PC-9 (cell line): ENCODE results near the gene UNC13D. TPM values are rescaled to one million over a fixed set of nuclear protein-coding genes. Genes with fewer than 3 reads are reported as not detected.

Source experiments
- BruUV-seq: library from RNA; stranded (reverse); fragments of 400-500 nt; replicated peaks from 2 replicates; lab custom pipeline; 2021; lab: Mats Ljungman, UMichigan
- CTCF ChIA-PET: fragments of 300-600 bp; sonication (Branson Sonifier 250); formaldehyde crosslinking; loops from one replicate; lab custom pipeline; 2022; ENCODE audit warnings: antibody characterized with exemption; lab: Charles Lee
- POLR2A ChIA-PET: fragments of 300-600 bp; sonication (Branson Sonifier 250); formaldehyde crosslinking; loops from one replicate; lab custom pipeline; 2022; ENCODE audit warnings: antibody characterized with exemption; ENCODE audit not compliant: unreplicated experiment; lab: Charles Lee
- DNase-seq, 2 experiments: peaks; one replicate each; pipeline versions ENCODE4 v3.0.0 to v3.0.0-alpha.2; 2015 to 2022; ENCODE audit warnings: mixed read lengths in 1 of 2
- H2AFZ ChIP-seq: fragments of 200-600 bp; sonication (generic); 2 replicates; pipeline ENCODE4 v1.8.1; 2017; ENCODE audit warnings: antibody characterized with exemption
- H3F3A ChIP-seq: fragments of 200-600 bp; sonication (generic); 2 replicates; pipeline ENCODE4 v1.8.1; 2017; ENCODE audit warnings: antibody characterized with exemption, mild to moderate bottlenecking, low read depth; ENCODE audit not compliant: insufficient read depth
- H3K27ac ChIP-seq: fragments of 200-600 bp; sonication (generic); 2 replicates; pipeline ENCODE4 v1.6.1; 2016; ENCODE audit warnings: mixed run types
- H3K27me3 ChIP-seq: fragments of 200-600 bp; sonication (generic); 2 replicates; pipeline ENCODE4 v1.6.1; 2016; ENCODE audit warnings: low read depth, mixed run types; ENCODE audit not compliant: insufficient read depth
- H3K36me3 ChIP-seq: fragments of 200-600 bp; sonication (generic); 2 replicates; pipeline ENCODE4 v1.6.1; 2016; ENCODE audit warnings: low read depth, mixed run types
- H3K4me1 ChIP-seq: fragments of 200-600 bp; sonication (generic); replicated peaks from 2 replicates; pipeline ENCODE4 v1.6.1; 2016; ENCODE audit warnings: mixed run types; ENCODE audit not compliant: insufficient read depth
- H3K4me2 ChIP-seq: fragments of 200-600 bp; sonication (generic); 2 replicates; pipeline ENCODE4 v1.6.1; 2017; ENCODE audit warnings: mixed run types
- H3K4me3 ChIP-seq: fragments of 200-600 bp; sonication (generic); 2 replicates; pipeline ENCODE4 v1.6.1; 2016; ENCODE audit warnings: mixed run types
- H3K79me2 ChIP-seq: fragments of 200-600 bp; sonication (generic); 2 replicates; pipeline ENCODE4 v1.6.1; 2017; ENCODE audit warnings: low read depth, mixed run types
- H3K9me2 ChIP-seq: fragments of 200-600 bp; sonication (generic); 2 replicates; pipeline ENCODE4 v1.8.1; 2017; ENCODE audit warnings: mild to moderate bottlenecking; ENCODE audit not compliant: insufficient read depth
- H3K9me3 ChIP-seq: fragments of 200-600 bp; sonication (generic); 2 replicates; pipeline ENCODE4 v1.8.1; 2016; ENCODE audit warnings: low read depth; ENCODE audit not compliant: insufficient read depth
- H4K20me1 ChIP-seq: fragments of 200-600 bp; sonication (generic); 2 replicates; pipeline ENCODE4 v1.8.1; 2017; ENCODE audit not compliant: insufficient read depth
- EZH2 ChIP-seq: fragments of 200-600 bp; sonication (generic); IDR thresholded peaks from 2 replicates; pipeline ENCODE4 v1.8.0; 2017; ENCODE audit warnings: antibody characterized with exemption, low read depth
- intact Hi-C: fragments of 100-400 bp; cut with micrococcal nuclease; formaldehyde crosslinking; loops from one replicate; pipeline ENCODE4 v1.10.0; 2022; ENCODE audit not compliant: unreplicated experiment
- total RNA-seq: library from RNA; stranded (reverse); gene quantifications from 2 replicates; pipeline ENCODE4 v1.2.3, GENCODE V29; 2021
- TF ChIP-seq, protein P1 (sequence below): fragments of 200-600 bp; sonication (generic); conservative IDR thresholded peaks from 2 replicates; pipeline ENCODE4 v1.6.1; 2017; ENCODE audit warnings: mixed run types, antibody characterized with exemption, mild to moderate bottlenecking, moderate library complexity

UNC13D gene
- total RNA-seq, 1 experiment from 2014 or later, result 94.4 TPM

DNA sequence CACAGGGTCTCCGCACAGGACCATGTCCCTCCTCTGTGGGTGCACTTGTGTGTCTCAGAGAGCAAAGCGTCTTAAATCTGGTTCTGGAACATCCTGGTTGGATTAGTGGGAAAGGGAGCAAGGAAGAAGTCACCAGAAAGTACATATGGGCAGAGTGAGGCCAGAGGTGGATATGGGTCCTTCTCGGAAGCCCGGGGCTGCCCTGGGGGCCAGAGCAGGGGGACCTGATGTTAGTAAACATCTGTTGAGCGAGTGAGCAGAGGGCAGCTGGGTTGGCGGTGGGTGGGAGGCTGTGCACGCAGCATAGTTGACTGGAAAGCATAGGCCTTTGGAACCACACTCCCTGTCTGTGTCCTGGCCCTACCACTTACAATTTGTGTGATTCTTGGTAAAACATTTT is 22.7 kb downstream of the UNC13D start:
- Histone ChIP-seq H3K4me3 (no peak overlapping the region), H3F3A (peaks cover 12% of the 10 kb centered on the region; the same call in 1 of the 2 replicates), H3K4me2 (no peak overlapping the region), H3K36me3 (peaks cover 10% of the 10 kb centered on the region), H2AFZ (no peak overlapping the region), H3K27ac (no peak overlapping the region), H3K27me3 (no peaks in the 10 kb centered on the region), H4K20me1 (no peaks in the 10 kb centered on the region), H3K9me3 (no peaks in the 10 kb centered on the region), H3K9me2 (no peaks in the 10 kb centered on the region), H3K4me1 (no peaks in the 10 kb centered on the region), H3K79me2 (no peaks in the 10 kb centered on the region)
- no TSS peak for BruUV-seq
- ChIA-PET POLR2A (no interaction called here), CTCF (no interaction called here)
- no peak for TF ChIP-seq EZH2
- TF ChIP-seq, protein P1, sequence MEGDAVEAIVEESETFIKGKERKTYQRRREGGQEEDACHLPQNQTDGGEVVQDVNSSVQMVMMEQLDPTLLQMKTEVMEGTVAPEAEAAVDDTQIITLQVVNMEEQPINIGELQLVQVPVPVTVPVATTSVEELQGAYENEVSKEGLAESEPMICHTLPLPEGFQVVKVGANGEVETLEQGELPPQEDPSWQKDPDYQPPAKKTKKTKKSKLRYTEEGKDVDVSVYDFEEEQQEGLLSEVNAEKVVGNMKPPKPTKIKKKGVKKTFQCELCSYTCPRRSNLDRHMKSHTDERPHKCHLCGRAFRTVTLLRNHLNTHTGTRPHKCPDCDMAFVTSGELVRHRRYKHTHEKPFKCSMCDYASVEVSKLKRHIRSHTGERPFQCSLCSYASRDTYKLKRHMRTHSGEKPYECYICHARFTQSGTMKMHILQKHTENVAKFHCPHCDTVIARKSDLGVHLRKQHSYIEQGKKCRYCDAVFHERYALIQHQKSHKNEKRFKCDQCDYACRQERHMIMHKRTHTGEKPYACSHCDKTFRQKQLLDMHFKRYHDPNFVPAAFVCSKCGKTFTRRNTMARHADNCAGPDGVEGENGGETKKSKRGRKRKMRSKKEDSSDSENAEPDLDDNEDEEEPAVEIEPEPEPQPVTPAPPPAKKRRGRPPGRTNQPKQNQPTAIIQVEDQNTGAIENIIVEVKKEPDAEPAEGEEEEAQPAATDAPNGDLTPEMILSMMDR, result no peak
- DNase-seq, result no peak
- intact Hi-C loops, result no loop called here

GRCh38 chr17:75820094-75821080 is 23.8 kb downstream of the UNC13D start:
- no peaks in the 10 kb centered on the region for H3K27me3 ChIP-seq
- H4K20me1 ChIP-seq, result no peaks in the 10 kb centered on the region
- intact Hi-C loops, result no loop called here
- CTCF ChIA-PET, result interaction anchor here (0.7 kb wide), 1 partner anchor 27 kb away, joined by 3 read pairs; no protein-coding TSS in a partner anchor
- POLR2A ChIA-PET, result interaction anchor here (0.6 to 0.7 kb wide), 2 partner anchors 16 to 38 kb away, joined by 4 to 9 read pairs; no protein-coding TSS in a partner anchor
- no peak overlapping the region for H3K4me2 ChIP-seq
- no peaks in the 10 kb centered on the region for H3K79me2 ChIP-seq
- no TSS peak for BruUV-seq
- no peak for DNase-seq
- H3F3A ChIP-seq, result no peaks in the 10 kb centered on the region
- H3K4me1 ChIP-seq, result peaks cover 1% of the 10 kb centered on the region
- no peak overlapping the region for H3K4me3 ChIP-seq
- H2AFZ ChIP-seq, result no peak overlapping the region
- no peaks in the 10 kb centered on the region for H3K9me2 ChIP-seq
- no peak overlapping the region for H3K27ac ChIP-seq
- TF ChIP-seq, protein P1, result no peak
- H3K9me3 ChIP-seq, result no peaks in the 10 kb centered on the region
- peaks cover 10% of the 10 kb centered on the region for H3K36me3 ChIP-seq

DNA sequence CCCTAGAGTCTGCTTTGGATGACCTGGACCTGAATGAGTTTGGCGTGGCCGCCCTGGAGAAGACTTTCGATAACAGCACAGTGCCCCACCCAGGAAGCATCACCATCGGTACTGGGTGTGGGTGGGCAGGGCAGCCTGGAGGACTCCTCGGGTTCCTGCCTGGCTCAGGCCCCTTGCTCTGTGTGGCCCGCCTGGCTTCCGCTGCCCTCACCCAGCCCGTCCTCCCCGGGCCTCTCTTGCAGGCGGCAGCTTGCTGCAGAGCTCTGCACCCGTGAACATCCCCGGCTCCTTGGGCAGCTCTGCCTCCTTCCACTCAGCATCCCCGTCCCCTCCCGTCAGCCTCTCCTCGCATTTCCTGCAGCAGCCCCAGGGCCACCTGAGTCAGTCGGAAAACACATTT is 24.5 kb downstream of the UNC13D start:
- intact Hi-C loops, result loop anchor here (5.0 kb wide), 1 partner anchor 42 kb away; a partner anchor contains a TSS
- no peak for DNase-seq
- peaks cover under 1% of the 10 kb centered on the region; the same call in 1 of the 2 replicates for H3F3A ChIP-seq
- ChIA-PET POLR2A (no interaction called here), CTCF (no interaction called here)
- H3K79me2 ChIP-seq, result no peaks in the 10 kb centered on the region
- H3K4me1 ChIP-seq, result peaks cover 7% of the 10 kb centered on the region
- TF ChIP-seq, protein P1, result no peak
- no peak for TF ChIP-seq EZH2
- H3K9me2 ChIP-seq, result no peaks in the 10 kb centered on the region
- BruUV-seq, result no TSS peak
- H3K4me3 ChIP-seq, result no peak overlapping the region
- H3K27me3 ChIP-seq, result no peaks in the 10 kb centered on the region
- no peaks in the 10 kb centered on the region for H4K20me1 ChIP-seq
- no peak overlapping the region for H2AFZ ChIP-seq
- H3K36me3 ChIP-seq, result peaks cover 10% of the 10 kb centered on the region
- no peaks in the 10 kb centered on the region for H3K9me3 ChIP-seq
- no peak overlapping the region for H3K4me2 ChIP-seq
- no peak overlapping the region for H3K27ac ChIP-seq
